Naive thymus-derived CD4-positive, alpha-beta T cell (primary cell): Measurements from ENCODE around the gene TTC33. TPM values are rescaled to one million over a fixed set of nuclear protein-coding genes. Genes with fewer than 3 reads are reported as not detected.
"Not testable (repeated sequence)": the region's sequence is repeated elsewhere in the genome, so short reads cannot be mapped to it uniquely, and the experiment has no call there.

Experiments
- ATAC-seq: fragments of 150-1000 bp; cut with Tn5 transposase; 2 replicates; pipeline ENCODE4 v1.10.0; 2021; ENCODE audit warnings: mild to moderate bottlenecking, moderate library complexity
- CTCF ChIA-PET: fragments of 350-600 bp; sonication (Branson Sonifier 250); formaldehyde crosslinking; loops from one replicate; lab custom pipeline; 2021; ENCODE audit warnings: antibody characterized with exemption; lab: Charles Lee
- POLR2A ChIA-PET: fragments of 350-600 bp; sonication (Branson Sonifier 250); formaldehyde crosslinking; loops from one replicate; lab custom pipeline; 2021; ENCODE audit warnings: antibody characterized with exemption, inconsistent platforms; lab: Charles Lee
- DNase-seq, 9 donors: peaks; one replicate each; pipeline versions ENCODE4 v3.0.0 to v3.0.0-alpha.2; 2020 to 2022; ENCODE audit warnings: mixed read lengths in 1 of 9
- H3K27ac ChIP-seq: one replicate; pipeline ENCODE4 v1.7.0; 2013; ENCODE audit warnings: mild to moderate bottlenecking, low read depth, low read length, moderate library complexity
- H3K27me3 ChIP-seq, 2 donors: one replicate each; pipeline ENCODE4 v1.7.0; 2013; ENCODE audit warnings: low read length in 2 of 2, mild to moderate bottlenecking in 2 of 2, moderate library complexity in 2 of 2; ENCODE audit not compliant: control insufficient read depth in 2 of 2, insufficient read depth in 2 of 2
- H3K36me3 ChIP-seq, 3 experiments: 1 replicate in 2 of 3; 2 replicates in 1 of 3; pipeline ENCODE4 v1.7.0; 2013; ENCODE audit warnings: low read length in 3 of 3, mild to moderate bottlenecking in 3 of 3, moderate library complexity in 1 of 3; ENCODE audit not compliant: insufficient read depth in 3 of 3, control insufficient read depth in 2 of 3
- H3K4me1 ChIP-seq, 2 donors: one replicate each; pipeline ENCODE4 v1.7.0; 2013; ENCODE audit warnings: low read length in 2 of 2, mild to moderate bottlenecking in 2 of 2, moderate library complexity in 1 of 2; ENCODE audit not compliant: control insufficient read depth in 2 of 2, insufficient read depth in 2 of 2
- H3K4me3 ChIP-seq: 2 replicates; pipeline ENCODE4 v1.7.0; 2013; ENCODE audit warnings: mild to moderate bottlenecking, low read length
- H3K9me3 ChIP-seq, 3 experiments: 1 replicate in 2 of 3; 2 replicates in 1 of 3; pipeline ENCODE4 v1.7.0; 2013; ENCODE audit warnings: low read length in 3 of 3; ENCODE audit not compliant: control insufficient read depth in 2 of 3
- H3K27ac Mint-ChIP-seq, 9 donors: one replicate each; pipeline ENCODE4 v1.8.0; 2020 to 2022; ENCODE audit warnings: mixed read lengths in 9 of 9, mild to moderate bottlenecking in 8 of 9, moderate library complexity in 5 of 9, inconsistent platforms in 2 of 9
- H3K27me3 Mint-ChIP-seq, 5 donors: one replicate each; pipeline ENCODE4 v1.8.0; 2021 to 2022; ENCODE audit warnings: mixed read lengths in 5 of 5, mild to moderate bottlenecking in 1 of 5
- H3K36me3 Mint-ChIP-seq, 5 donors: one replicate each; pipeline ENCODE4 v1.8.0; 2020 to 2022; ENCODE audit warnings: mixed read lengths in 5 of 5, mild to moderate bottlenecking in 3 of 5, inconsistent platforms in 1 of 5
- H3K4me1 Mint-ChIP-seq, 7 donors: one replicate each; pipeline ENCODE4 v1.8.0; 2020 to 2022; ENCODE audit warnings: mixed read lengths in 7 of 7, mild to moderate bottlenecking in 3 of 7, inconsistent platforms in 1 of 7
- H3K4me3 Mint-ChIP-seq, 10 donors: one replicate each; pipeline ENCODE4 v1.8.0; 2020 to 2022; ENCODE audit warnings: mild to moderate bottlenecking in 10 of 10, mixed read lengths in 10 of 10, moderate library complexity in 6 of 10, inconsistent platforms in 2 of 10
- H3K9me3 Mint-ChIP-seq, 11 donors: one replicate each; pipeline ENCODE4 v1.8.0; 2020 to 2022; ENCODE audit warnings: mixed read lengths in 11 of 11, mild to moderate bottlenecking in 4 of 11, inconsistent platforms in 1 of 11, moderate library complexity in 1 of 11
- intact Hi-C, 2 donors: fragments of 100-400 bp; cut with micrococcal nuclease; formaldehyde crosslinking; loops; one replicate each; pipeline ENCODE4 v1.15.1; 2023
- polyA plus RNA-seq, 2 donors: library from polyadenylated mRNA; unstranded; fragments of 300-500 nt; fragmentation: Illumina TruSeq; gene quantifications; one replicate each; pipeline ENCODE4 v1.2.3, GENCODE V29; 2021
- total RNA-seq, 6 experiments: library from RNA in 5 of 6; stranded (reverse) in 5 of 6; gene quantifications; 1 replicate in 5 of 6; 2 replicates in 1 of 6; pipeline ENCODE4 v1.2.3 and lab custom pipeline; 2021 to 2026

Gene TTC33
- total and polyA plus RNA-seq, 7 experiments from 2014 or later, result 7.0 to 19.0 (median 14.0) TPM

DNA sequence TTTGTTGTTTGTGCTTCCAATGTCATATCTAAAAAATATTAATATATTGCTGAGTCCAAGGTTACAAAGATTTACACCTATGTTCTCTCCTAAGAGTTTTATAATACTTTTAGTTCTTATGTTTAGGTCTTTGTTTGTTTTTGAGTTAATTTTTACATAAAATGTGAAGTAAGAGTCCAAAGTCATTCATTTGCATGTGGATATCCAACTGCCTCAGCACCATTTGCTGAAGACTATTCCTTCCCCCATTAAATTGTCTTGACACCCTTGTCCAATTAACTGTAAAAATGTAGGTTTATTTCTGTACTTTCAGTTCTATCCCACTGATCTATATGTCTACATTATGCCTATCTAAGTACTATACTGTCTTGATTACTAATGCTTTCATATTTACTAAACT lies 35.7 kb downstream of the TTC33 start:
- H3K4me3 ChIP-seq, result no peak overlapping the region
- H3K9me3 ChIP-seq, result no peaks in the 10 kb centered on the region
- intact Hi-C loops, result no loop called here
- DNase-seq (no peak), ATAC-seq (no peak)
- CTCF ChIA-PET, result no interaction called here
- peaks cover 0 to 16% (median 0%) of the 10 kb centered on the region in 3 experiments for H3K36me3 ChIP-seq
- no peaks in the 10 kb centered on the region for H3K4me1 ChIP-seq
- Mint-ChIP-seq H3K4me1 (peaks cover 0 to 12% (median 6%) of the 10 kb centered on the region in 7 donors), H3K27me3 (no peaks in the 10 kb centered on the region), H3K36me3 (peaks cover 12 to 56% (median 48%) of the 10 kb centered on the region in 5 donors), H3K27ac (no peak overlapping the region), H3K9me3 (peaks cover 0 to 12% (median 5%) of the 10 kb centered on the region in 11 donors), H3K4me3 (no peak overlapping the region)
- H3K27ac ChIP-seq, result no peak overlapping the region
- POLR2A ChIA-PET, result no interaction called here
- H3K27me3 ChIP-seq, result no peaks in the 10 kb centered on the region

DNA sequence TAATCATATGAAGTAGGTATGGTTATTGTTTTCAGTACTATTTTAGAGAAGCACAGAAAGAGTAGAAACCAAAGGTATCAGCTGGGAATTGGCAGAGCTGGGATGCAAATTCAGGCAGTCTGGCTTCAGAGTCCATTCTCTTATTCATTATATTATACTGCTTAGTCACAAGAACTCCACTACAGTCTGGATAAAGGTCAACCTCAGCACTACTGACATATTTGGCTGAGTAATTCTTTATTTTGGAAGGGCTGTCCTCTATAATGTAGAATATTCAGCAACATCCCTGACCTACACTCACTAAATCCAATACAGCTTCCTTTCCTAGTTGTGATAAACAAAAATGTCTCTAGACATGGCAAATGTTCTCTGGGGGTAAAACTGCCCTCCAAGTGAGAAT lies 38.5 kb downstream of the TTC33 start:
- intact Hi-C loops, result no loop called here
- H3K36me3 Mint-ChIP-seq, result peaks cover 12 to 56% (median 44%) of the 10 kb centered on the region in 5 donors
- no peak overlapping the region for H3K4me3 ChIP-seq
- DNase-seq (no peak), ATAC-seq (no peak)
- CTCF ChIA-PET, result no interaction called here
- no peak overlapping the region for H3K27ac ChIP-seq
- no peak overlapping the region for H3K4me3 Mint-ChIP-seq
- H3K9me3 Mint-ChIP-seq, result peaks cover 0 to 14% (median 5%) of the 10 kb centered on the region in 11 donors
- POLR2A ChIA-PET, result interaction anchor here (0.6 kb wide), 1 partner anchor 25 kb away, joined by 4 read pairs; no protein-coding TSS in a partner anchor
- H3K4me1 ChIP-seq, result no peaks in the 10 kb centered on the region
- H3K4me1 Mint-ChIP-seq, result peaks cover 0 to 11% (median 6%) of the 10 kb centered on the region in 7 donors
- no peaks in the 10 kb centered on the region for H3K9me3 ChIP-seq
- H3K27me3 ChIP-seq, result no peaks in the 10 kb centered on the region
- no peaks in the 10 kb centered on the region for H3K27me3 Mint-ChIP-seq
- peaks cover 0 to 15% (median 0%) of the 10 kb centered on the region in 3 experiments for H3K36me3 ChIP-seq
- H3K27ac Mint-ChIP-seq, result no peak overlapping the region

DNA sequence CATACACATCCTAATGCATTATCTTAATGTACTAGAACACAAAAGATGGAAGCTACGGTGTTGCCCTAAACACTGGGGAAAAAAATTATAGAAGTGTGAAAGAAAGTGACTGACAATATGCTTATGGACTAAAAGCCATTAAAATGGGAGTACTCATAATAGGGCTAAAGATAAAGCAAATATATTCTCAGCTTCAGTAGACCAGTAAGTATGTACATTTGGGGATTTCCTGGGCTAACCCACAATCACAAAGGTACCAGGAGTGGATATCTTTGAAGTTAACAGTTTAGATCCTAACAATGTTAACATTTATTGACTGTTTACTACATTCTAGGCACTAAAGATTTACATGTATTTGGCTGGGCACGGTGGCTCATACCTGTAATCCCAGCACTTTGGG lies 39.2 kb downstream of the TTC33 start:
- H3K27ac Mint-ChIP-seq, result no peak overlapping the region
- no peak overlapping the region for H3K27ac ChIP-seq
- ChIA-PET CTCF (interaction anchor here (0.7 to 1.1 kb wide), 2 partner anchors 768 to 1120 kb away, joined by 3 read pairs; no protein-coding TSS in a partner anchor), POLR2A (no interaction called here)
- intact Hi-C loops, result loop anchor here in 1 of 2 donors (1.0 kb wide), 1 partner anchor 767 kb away; no protein-coding TSS in a partner anchor
- no peak overlapping the region for H3K4me3 ChIP-seq
- peaks cover 0 to 12% (median 5%) of the 10 kb centered on the region in 11 donors for H3K9me3 Mint-ChIP-seq
- H3K36me3 Mint-ChIP-seq, result peaks cover 11 to 56% (median 42%) of the 10 kb centered on the region in 5 donors
- no peaks in the 10 kb centered on the region for H3K27me3 Mint-ChIP-seq
- H3K36me3 ChIP-seq, result peaks cover 0 to 17% (median 0%) of the 10 kb centered on the region in 3 experiments
- peaks cover 0 to 11% (median 6%) of the 10 kb centered on the region in 7 donors for H3K4me1 Mint-ChIP-seq
- ATAC-seq (no peak), DNase-seq (no peak)
- H3K4me3 Mint-ChIP-seq, result no peak overlapping the region
- H3K4me1 ChIP-seq, result no peaks in the 10 kb centered on the region
- H3K27me3 ChIP-seq, result no peaks in the 10 kb centered on the region
- no peaks in the 10 kb centered on the region for H3K9me3 ChIP-seq

DNA sequence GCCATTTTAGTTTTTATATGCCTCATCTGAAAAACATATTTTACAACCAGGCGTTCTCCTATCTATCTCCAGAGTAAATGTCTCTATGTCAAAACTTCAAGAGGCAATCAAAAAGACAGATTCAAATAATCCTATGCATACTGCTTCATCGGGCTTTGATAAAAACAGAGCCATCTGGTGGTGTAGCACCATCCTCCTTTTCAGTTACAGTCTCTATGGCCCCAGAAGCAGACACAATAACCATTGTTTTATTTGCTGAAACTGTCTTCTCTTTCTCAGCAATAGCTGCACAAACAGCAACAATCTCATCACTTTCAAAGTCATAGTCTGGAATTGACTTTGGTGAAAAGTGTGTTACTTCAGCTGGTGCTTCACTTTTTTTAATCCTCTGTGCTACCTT lies 39.8 kb downstream of the TTC33 start:
- no peaks in the 10 kb centered on the region for H3K9me3 ChIP-seq
- H3K4me3 ChIP-seq, result no peak overlapping the region
- H3K27me3 ChIP-seq, result no peaks in the 10 kb centered on the region
- ATAC-seq, result no peak
- intact Hi-C loops, result loop anchor here in 1 of 2 donors (1.0 kb wide), 1 partner anchor 767 kb away; no protein-coding TSS in a partner anchor
- Mint-ChIP-seq H3K27me3 (no peaks in the 10 kb centered on the region), H3K4me1 (peaks cover 0 to 11% (median 6%) of the 10 kb centered on the region in 7 donors), H3K36me3 (peaks cover 5 to 55% (median 36%) of the 10 kb centered on the region in 5 donors), H3K27ac (no peak overlapping the region), H3K4me3 (no peak overlapping the region), H3K9me3 (peaks cover 0 to 9% (median under 1%) of the 10 kb centered on the region in 11 donors)
- DNase-seq, result no peak
- POLR2A ChIA-PET, result interaction anchor here (0.7 kb wide), 1 partner anchor 13 kb away, joined by 4 read pairs; no protein-coding TSS in a partner anchor
- no peak overlapping the region for H3K27ac ChIP-seq
- no peaks in the 10 kb centered on the region for H3K4me1 ChIP-seq
- CTCF ChIA-PET, result interaction anchor here (1.1 kb wide), 1 partner anchor 768 kb away, joined by 3 read pairs; no protein-coding TSS in a partner anchor
- peaks cover 0 to 13% (median 0%) of the 10 kb centered on the region in 3 experiments for H3K36me3 ChIP-seq

DNA sequence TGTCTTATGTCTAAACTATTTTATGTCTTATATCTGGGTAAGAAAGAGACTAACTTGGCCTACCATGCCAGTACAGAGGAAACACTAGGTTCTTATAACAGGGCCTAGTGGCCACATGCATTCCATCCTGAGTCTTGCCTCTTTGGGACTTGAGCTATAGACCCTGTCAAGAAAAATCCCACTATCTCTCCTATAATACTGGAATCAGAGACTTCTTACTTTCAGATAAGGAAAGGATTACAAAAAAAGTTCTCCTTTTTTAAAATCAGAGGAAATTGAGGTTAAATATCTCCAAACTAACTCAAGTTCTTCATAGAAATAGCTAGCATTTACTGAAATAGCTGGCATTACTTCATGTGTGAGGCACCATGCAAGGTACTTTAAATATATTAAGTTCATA lies 41.8 kb downstream of the TTC33 start:
- intact Hi-C loops, result no loop called here
- ChIA-PET POLR2A (no interaction called here), CTCF (interaction anchor here (1.2 kb wide), 1 partner anchor 765 kb away, joined by 3 read pairs; no protein-coding TSS in a partner anchor)
- ATAC-seq (no peak), DNase-seq (no peak)
- Mint-ChIP-seq H3K9me3 (peaks cover 0 to 21% (median 5%) of the 10 kb centered on the region in 11 donors), H3K27ac (no peak overlapping the region), H3K4me3 (no peak overlapping the region), H3K4me1 (peaks cover 0 to 11% (median 6%) of the 10 kb centered on the region in 7 donors), H3K27me3 (no peaks in the 10 kb centered on the region), H3K36me3 (peaks cover 0 to 50% (median 35%) of the 10 kb centered on the region in 5 donors)
- H3K9me3 ChIP-seq, result no peaks in the 10 kb centered on the region
- no peak overlapping the region for H3K27ac ChIP-seq
- H3K4me1 ChIP-seq, result no peaks in the 10 kb centered on the region
- H3K27me3 ChIP-seq, result no peaks in the 10 kb centered on the region
- H3K4me3 ChIP-seq, result no peak overlapping the region
- H3K36me3 ChIP-seq, result peaks cover 0 to 6% (median 0%) of the 10 kb centered on the region in 3 experiments

DNA sequence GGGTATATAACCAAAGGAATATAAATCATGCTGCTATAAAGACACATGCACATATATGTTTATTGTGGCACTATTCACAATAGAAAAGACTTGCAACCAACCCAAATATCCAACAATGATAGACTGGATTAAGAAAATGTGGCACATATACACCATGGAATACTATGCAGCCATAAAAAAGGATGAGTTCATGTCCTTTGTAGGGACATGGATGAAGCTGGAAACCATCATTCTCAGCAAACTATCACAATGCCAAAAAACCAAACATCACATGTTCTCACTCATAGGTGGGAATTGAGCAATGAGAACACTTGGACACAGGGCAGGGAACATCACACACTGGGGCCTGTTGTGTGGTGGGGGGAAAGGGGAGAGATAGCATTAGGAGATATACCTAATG lies 45.2 kb downstream of the TTC33 start:
- H3K4me3 Mint-ChIP-seq, H3K4me1 ChIP-seq, POLR2A ChIA-PET, H3K27me3 Mint-ChIP-seq, H3K27ac ChIP-seq, H3K4me3 ChIP-seq, CTCF ChIA-PET, ATAC-seq, DNase-seq, H3K9me3 ChIP-seq, H3K27me3 ChIP-seq, H3K4me1 Mint-ChIP-seq, intact Hi-C loops, H3K27ac Mint-ChIP-seq, H3K36me3 ChIP-seq: not testable (repeated sequence)
- H3K36me3 Mint-ChIP-seq, result peaks cover 20 to 60% (median 45%) of the 10 kb centered on the region in 5 donors
- H3K9me3 Mint-ChIP-seq, result peaks cover 7 to 50% (median 19%) of the 10 kb centered on the region in 11 donors
